Measurements from ENCODE around the gene DDHD1. TPM values are rescaled to one million over a fixed set of nuclear protein-coding genes. Genes with fewer than 3 reads are reported as not detected.

Gene DDHD1
- polyA plus RNA-seq, 2 of the 4 experiments (the other 2 are of a cell fraction) = 6.2 to 12.3 TPM

GRCh38 chr14:53146739-53147138, 6.4 kb downstream of the DDHD1 start:
- no peak overlapping the region for H3K27ac ChIP-seq
- no peak for DNase-seq (ENCODE audit: low read depth in 1 of 2, low spot score in 1 of 2)
- H3K4me3 ChIP-seq = no peak overlapping the region
- H3K4me2 ChIP-seq = no peak overlapping the region
- FAIRE-seq = no peak
- 90% methylated on average over 3 of the region's 3 CpGs for WGBS (ENCODE audit: missing lambda C conversion rate)
- ChIA-PET POLR2A (no interaction called here), CTCF (no interaction called here)
- no peak for ATAC-seq
- H3K4me1 ChIP-seq = peaks cover 8% of the 10 kb centered on the region
- no peak for TF ChIP-seq FOXS1 (CRISPR knock-in tag; IDR thresholded peaks at IDR 0.05)
- 0 out of 3 replicates have a peak, but pooled peaks cover 4% of the 10 kb centered on the region for H3K9me3 ChIP-seq

- ATAC-seq (no peak), FAIRE-seq (peak; percentile 28)
- no peak overlapping the region for H3K4me2 ChIP-seq
These were observed 8.9 kb downstream of the DDHD1 start for GRCh38 chr14:53144244-53144643.

More at GRCh38 chr14:53144244-53144643, 8.9 kb downstream of the DDHD1 start:
- 67% methylated on average over 1 of the region's 1 CpG for WGBS (ENCODE audit: missing lambda C conversion rate)
- Histone ChIP-seq H3K9me3 (peaks cover 22% of the 10 kb centered on the region), H3K4me1 (no peaks in the 10 kb centered on the region), H3K4me3 (no peak overlapping the region), H3K27ac (no peak overlapping the region)
- TF ChIP-seq CBX8 (IDR thresholded peaks at IDR 0.05) (no peak), MAFK (IDR thresholded peaks at IDR 0.05; ENCODE audit: partially characterized antibody) (no peak), GATA3 (IDR thresholded peaks at IDR 0.05; ENCODE audit: borderline replicate concordance) (no peak), USF2 (IDR thresholded peaks at IDR 0.05) (no peak), TP53 (CRISPR knock-in tag; IDR thresholded peaks at IDR 0.05) (no peak), FOSB (CRISPR knock-in tag; IDR thresholded peaks at IDR 0.05) (no peak), MAZ (IDR thresholded peaks at IDR 0.05; ENCODE audit: borderline replicate concordance, low read depth, low read length) (no peak), JUNB (IDR thresholded peaks at IDR 0.05) (no peak), MAX (IDR thresholded peaks at IDR 0.05) (no peak), HOXA7 (CRISPR knock-in tag; IDR thresholded peaks at IDR 0.05) (no peak), SMC3 (IDR thresholded peaks at IDR 0.05) (no peak), HMGXB4 (CRISPR knock-in tag; IDR thresholded peaks at IDR 0.05; ENCODE audit: borderline replicate concordance) (no peak), REST (IDR thresholded peaks at IDR 0.05) (no peak), RNF2 (IDR thresholded peaks at IDR 0.05; ENCODE audit: borderline replicate concordance, low read depth) (no peak), MYC (IDR thresholded peaks at IDR 0.05; ENCODE audit: borderline replicate concordance, low read length) (no peak), CHD2 (IDR thresholded peaks at IDR 0.05; ENCODE audit: low read length, partially characterized antibody) (no peak), HEYL (CRISPR knock-in tag; IDR thresholded peaks at IDR 0.05) (no peak), JUN (IDR thresholded peaks at IDR 0.05) (no peak)
- ChIA-PET POLR2A (no interaction called here), CTCF (no interaction called here)
- no peak for DNase-seq (ENCODE audit: low read depth in 1 of 2, low spot score in 1 of 2)

Data from A549 (cell line).